ENCODE data around the gene BICC1.

BICC1 gene

DNA sequence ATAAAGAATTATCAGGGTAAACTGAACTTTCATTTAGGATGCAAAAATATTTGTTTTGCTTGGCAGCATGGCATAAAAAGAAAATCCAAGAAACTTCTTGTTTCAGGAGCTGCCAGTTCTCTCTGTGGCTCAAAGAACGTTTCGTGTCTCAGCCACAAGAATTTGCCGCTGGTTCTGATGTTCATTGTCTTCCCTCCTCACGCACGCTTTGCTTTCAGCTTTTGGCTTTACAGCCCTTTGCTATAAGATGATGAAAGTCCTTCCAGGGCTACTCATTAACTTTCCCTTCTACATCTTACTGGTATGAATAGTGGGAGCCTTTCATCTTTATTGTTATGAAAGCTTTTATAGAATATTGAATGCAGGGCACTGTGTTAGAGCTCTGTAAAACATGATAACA, 124.7 kb downstream of the BICC1 start:
- no peak for DNase-seq
- in situ Hi-C loops (cut with MboI; ENCODE audit: low pct_unique_long_range_greater_than_20kb, low sequenced_read_pairs): no loop called here

DNA sequence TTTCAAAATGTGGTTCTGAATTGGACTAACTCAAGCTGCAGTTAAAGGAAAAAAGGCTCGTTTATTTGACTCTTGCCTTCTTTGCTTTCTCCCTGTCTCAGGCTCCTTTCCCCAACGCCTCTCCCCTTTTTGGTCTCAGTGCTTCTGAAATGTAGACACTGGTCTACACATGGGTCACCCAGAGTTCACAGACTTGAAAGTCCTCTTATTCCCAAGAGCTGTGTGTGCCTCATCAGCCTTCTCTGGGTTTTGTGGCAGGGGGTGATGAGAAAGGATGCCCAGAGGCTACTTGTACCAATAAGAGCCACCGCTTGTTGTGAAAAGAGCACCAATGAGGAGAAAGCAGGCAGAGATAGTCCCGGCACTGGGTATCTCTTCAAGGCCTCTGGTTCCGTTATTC, 125.7 kb downstream of the BICC1 start:
- no peak for DNase-seq
- in situ Hi-C loops (cut with MboI; ENCODE audit: low pct_unique_long_range_greater_than_20kb, low sequenced_read_pairs): no loop called here

GRCh38 chr10:58641095-58641531, 128.4 kb downstream of the BICC1 start:
- DNase-seq: peak; percentile 66
- in situ Hi-C loops (cut with MboI; ENCODE audit: low pct_unique_long_range_greater_than_20kb, low sequenced_read_pairs): no loop called here

DNA sequence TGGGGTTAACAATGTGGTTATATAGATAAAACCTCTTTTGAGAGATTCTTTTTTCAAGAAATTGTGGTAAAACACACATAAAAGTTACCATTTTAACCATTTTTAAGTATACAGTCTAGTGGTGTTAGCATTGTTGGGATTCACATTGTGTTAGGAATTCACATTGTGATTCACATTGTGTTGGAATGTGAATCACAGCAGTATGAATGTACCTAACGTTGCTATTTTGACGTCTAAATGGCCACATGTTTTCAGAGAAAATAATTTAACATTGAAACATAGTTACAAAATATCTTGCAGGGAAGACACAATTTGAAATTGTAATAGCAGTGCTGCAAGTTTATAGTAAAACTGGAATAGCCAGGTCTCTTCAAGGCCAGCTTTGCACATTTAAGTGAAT, 129.0 kb downstream of the BICC1 start:
- no peak for DNase-seq
- in situ Hi-C loops (cut with MboI; ENCODE audit: low pct_unique_long_range_greater_than_20kb, low sequenced_read_pairs): no loop called here

GRCh38 chr10:58642283-58642682, 129.6 kb downstream of the BICC1 start:
- in situ Hi-C loops (cut with MboI; ENCODE audit: low pct_unique_long_range_greater_than_20kb, low sequenced_read_pairs): no loop called here

DNA sequence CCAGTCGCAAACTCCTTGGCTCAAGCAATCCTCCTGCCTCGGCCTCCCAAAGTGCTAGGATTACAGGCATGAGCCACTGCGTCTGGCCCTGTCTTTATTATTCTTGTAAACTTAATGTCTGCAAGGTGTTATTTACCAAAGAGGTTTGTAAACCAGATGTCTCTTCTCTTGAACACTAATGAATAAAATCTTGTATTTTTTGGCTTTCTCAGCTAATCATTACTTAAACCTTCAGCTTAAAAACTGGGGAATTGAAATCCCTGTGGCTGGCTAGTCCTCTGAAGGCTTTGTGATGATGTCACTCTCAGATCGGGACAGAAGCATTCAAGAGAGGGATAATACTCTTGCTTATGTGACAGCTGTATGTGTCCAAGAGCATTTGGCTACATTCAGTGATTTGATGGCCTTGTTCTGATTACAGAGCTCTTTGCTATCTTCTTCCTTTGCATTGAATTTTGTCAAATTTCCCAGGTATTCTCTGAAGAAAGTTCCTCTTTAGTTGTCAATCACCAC, 130.3 kb downstream of the BICC1 start:
- no peak for DNase-seq
- in situ Hi-C loops (cut with MboI; ENCODE audit: low pct_unique_long_range_greater_than_20kb, low sequenced_read_pairs): no loop called here

More at GRCh38 chr10:58642283-58642682, 129.6 kb downstream of the BICC1 start:
- no peak for DNase-seq

- in situ Hi-C loops (cut with MboI; ENCODE audit: low pct_unique_long_range_greater_than_20kb, low sequenced_read_pairs): no loop called here
Observed at GRCh38 chr10:58644311-58644710, 131.6 kb downstream of the BICC1 start.

GRCh38 chr10:58645416-58646146, 132.9 kb downstream of the BICC1 start:
- in situ Hi-C loops (cut with MboI; ENCODE audit: low pct_unique_long_range_greater_than_20kb, low sequenced_read_pairs): no loop called here
- no peak for DNase-seq

More at GRCh38 chr10:58644311-58644710, 131.6 kb downstream of the BICC1 start:
- no peak for DNase-seq

DNA sequence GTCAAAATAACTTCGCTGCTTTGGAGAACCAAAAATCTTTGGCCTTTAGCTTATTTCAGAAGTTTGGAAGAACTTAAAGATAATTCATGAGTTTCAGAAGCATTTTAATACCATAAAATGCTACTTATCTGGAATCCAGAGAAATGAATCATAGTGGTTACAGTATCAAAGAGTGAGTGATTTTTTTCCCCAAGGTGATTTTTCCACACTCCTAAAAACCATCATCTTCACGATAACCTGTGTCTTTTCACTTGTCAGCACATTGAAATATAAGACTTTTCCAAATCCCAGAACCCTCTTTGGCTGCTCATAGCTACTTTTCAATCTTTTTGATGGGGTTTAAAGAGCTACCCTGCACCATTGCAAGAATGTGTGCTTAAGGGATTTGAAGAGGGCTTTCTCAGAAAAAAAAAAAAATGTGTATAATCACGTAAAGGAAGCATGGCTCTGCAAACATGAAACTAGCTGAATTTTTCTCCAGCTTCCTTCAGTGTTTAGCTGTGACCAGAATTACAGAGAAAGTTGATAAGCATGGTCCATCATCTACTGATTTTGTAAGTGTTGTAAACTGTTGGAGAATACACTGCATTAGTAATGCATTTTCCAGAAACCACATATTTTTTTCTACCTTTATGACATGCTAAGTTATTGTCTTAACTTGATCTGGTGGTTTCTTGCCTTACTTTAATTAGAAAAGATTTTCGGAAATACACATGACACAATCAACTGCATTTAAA, 134.9 kb downstream of the BICC1 start:
- DNase-seq: no peak
- in situ Hi-C loops (cut with MboI; ENCODE audit: low pct_unique_long_range_greater_than_20kb, low sequenced_read_pairs): no loop called here

DNA sequence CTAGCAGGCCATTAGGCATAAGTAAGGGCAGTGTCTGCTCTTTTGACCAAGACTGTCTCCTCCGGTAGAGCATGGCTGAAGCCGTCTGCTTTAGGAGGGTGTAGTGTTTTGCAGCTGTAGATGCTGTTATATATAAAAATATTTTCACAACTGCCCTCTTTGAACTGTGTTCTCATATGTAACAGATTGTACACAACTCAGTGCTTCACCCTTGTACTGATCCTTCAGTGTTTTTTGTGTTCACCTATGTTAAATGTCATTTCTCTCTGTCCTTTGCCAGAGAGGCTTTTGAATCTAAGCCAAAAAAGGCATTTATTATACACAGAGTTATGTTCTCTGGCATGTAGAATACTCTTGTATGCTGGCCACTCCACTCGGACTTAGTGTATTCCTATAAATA, 135.5 kb downstream of the BICC1 start:
- in situ Hi-C loops (cut with MboI; ENCODE audit: low pct_unique_long_range_greater_than_20kb, low sequenced_read_pairs): no loop called here
- DNase-seq: no peak

DNA sequence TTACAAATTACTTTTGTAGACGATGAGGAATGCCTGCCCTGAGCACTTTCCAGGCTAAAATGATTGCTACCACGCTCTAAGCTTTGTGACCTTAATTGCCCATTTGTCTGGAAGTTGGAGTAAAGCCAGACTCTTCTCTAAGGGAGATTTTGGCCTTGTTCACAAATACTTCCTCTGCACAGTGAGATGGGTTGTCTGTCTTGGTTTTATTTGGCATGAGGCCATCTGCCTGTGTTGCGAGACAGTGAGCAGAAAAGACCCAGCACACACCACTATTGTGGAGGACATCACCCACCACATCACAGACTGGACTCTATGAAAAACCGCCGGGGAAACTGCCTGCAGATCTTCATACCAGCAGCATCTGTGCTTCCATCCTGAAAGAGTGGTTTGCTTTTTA, 138.4 kb downstream of the BICC1 start:
- in situ Hi-C loops (cut with MboI; ENCODE audit: low pct_unique_long_range_greater_than_20kb, low sequenced_read_pairs): no loop called here
- DNase-seq: peak; percentile 73

DNA sequence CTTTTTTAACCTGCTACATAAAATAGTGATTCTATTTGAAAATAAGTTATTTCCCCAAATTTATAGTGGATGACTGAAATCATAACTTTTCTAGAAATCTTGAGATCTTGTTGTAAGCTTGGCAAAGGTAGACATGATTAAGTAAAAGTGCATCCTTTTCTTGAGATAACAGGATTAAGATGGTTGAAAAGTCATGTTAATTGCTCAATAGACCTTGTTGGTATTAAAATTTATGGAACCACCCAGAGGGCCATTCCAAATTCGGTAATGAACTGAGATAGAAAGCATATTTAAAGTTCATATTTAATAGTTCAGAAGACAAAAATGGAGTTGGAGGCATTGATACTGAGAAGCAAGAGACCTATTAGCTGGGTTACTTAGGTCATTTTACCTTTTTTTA, 139.1 kb downstream of the BICC1 start:
- in situ Hi-C loops (cut with MboI; ENCODE audit: low pct_unique_long_range_greater_than_20kb, low sequenced_read_pairs): no loop called here
- no peak for DNase-seq

DNA sequence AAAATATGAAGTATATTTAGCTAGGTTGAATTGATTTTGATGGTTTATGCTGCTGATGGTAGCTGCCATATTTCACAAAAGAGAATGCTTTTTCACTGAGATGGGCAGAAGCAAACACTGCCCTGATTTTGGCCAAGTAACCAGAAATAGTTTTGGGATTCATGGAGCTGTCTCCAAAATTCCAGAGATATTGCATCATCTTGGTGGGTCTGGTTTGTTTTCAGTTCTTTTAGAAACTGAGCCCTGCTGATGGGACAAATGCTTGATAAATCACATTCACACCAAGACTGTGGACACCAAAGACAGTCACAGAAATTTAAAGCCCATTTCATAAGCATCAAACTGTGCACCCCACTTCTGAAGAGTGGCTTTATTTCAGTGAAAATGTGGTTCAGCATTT, 140.5 kb downstream of the BICC1 start:
- in situ Hi-C loops (cut with MboI; ENCODE audit: low pct_unique_long_range_greater_than_20kb, low sequenced_read_pairs): no loop called here
- no peak for DNase-seq

DNA sequence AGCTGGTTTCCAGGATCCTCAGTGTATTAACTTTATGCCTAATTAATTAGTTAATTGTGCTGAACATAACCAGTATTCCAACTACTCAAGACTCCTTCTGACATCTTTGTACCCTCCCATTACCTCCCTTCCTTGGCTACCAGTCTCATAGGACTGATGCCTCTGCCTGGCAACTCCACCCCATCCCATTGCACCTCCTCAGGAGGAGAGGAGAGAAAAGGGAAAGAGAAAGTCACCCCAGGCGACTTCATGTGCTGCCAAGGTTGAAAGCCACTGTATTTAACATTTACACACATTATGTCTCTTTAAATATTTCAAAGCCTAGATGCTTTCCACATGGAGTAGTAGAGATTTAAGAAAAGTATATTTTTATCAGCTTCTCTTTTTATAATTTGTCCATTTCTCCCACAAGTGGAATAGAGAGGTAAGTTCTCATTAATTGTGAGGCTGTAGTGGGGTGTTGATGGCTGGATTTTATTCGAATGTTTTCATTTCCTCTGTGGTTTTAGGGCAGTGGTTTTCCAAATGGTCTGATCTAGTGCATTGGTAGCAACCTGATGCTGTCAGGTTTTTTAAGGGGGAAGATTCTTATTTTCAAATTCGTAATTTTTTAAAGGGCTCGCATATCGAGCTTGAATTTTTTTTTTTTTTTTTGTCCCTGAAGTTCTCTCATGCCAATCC, 148.0 kb downstream of the BICC1 start:
- in situ Hi-C loops (cut with MboI; ENCODE audit: low pct_unique_long_range_greater_than_20kb, low sequenced_read_pairs): no loop called here

DNA sequence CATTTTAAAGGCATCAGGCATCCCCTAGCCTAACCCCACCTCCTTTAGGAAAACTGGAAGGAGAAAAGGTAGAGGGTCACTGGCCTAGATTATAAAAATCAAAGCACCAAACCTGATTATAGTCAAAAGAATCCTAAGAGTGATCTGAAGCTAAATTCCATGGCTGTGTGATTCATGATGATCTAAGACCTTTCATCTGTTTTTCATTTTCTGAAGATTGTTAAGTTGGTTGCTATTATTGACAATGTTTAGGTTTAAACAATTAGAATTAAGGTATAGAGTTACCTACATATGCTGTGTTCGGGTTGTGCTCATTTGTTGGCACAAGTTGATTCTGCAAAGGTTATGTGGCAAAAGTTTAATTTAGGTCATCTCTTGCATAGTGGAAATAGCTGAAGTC, 148.7 kb downstream of the BICC1 start:
- in situ Hi-C loops (cut with MboI; ENCODE audit: low pct_unique_long_range_greater_than_20kb, low sequenced_read_pairs): no loop called here

More for the DNA sequence above, 148.0 kb downstream of the BICC1 start:
- DNase-seq: peak; percentile 30

GRCh38 chr10:58661902-58662301, 149.2 kb downstream of the BICC1 start:
- in situ Hi-C loops (cut with MboI; ENCODE audit: low pct_unique_long_range_greater_than_20kb, low sequenced_read_pairs): no loop called here
- no peak for DNase-seq

More for the DNA sequence above, 148.7 kb downstream of the BICC1 start:
- no peak for DNase-seq

GRCh38 chr10:58662314-58662713, 149.6 kb downstream of the BICC1 start:
- in situ Hi-C loops (cut with MboI; ENCODE audit: low pct_unique_long_range_greater_than_20kb, low sequenced_read_pairs): no loop called here
- DNase-seq: no peak

GRCh38 chr10:58665361-58665760, 152.7 kb downstream of the BICC1 start:
- DNase-seq: no peak
- in situ Hi-C loops (cut with MboI; ENCODE audit: low pct_unique_long_range_greater_than_20kb, low sequenced_read_pairs): no loop called here

DNA sequence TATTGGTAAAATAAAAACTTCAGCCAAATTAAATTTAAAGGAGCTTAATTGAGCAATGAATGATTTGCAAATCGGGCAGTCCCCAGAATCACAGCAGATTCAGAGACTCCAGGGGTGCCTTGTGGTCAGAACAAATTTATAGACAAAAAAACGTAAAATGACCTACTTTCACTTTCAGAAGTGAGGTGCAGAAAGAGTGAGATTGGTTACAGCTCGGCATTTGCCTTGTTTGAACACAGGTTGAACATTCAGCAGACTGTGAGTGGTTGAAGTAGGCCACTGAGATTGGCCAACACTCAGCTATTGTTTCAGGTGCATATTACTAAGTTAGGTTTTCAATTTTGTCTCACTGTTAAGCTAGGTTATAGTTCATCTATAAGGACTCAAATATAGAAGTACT, 153.4 kb downstream of the BICC1 start:
- no peak for DNase-seq

More for the DNA sequence above, 153.4 kb downstream of the BICC1 start:
- in situ Hi-C loops (cut with MboI; ENCODE audit: low pct_unique_long_range_greater_than_20kb, low sequenced_read_pairs): no loop called here
